HepG2 (cell line): ENCODE data around the gene PRKCB. TPM values are rescaled to one million over a fixed set of nuclear protein-coding genes. Genes with fewer than 3 reads are reported as not detected.

Experiments
- ATAC-seq: fragments of 200-7000 bp; cut with Tn5 transposase; 3 replicates; pipeline ENCODE4 v1.9.1; 2020; ENCODE audit warnings: mild to moderate bottlenecking, moderate library complexity
- BruUV-seq: library from RNA; stranded (reverse); fragments of 400-500 nt; replicated peaks from 2 replicates; lab custom pipeline; 2021; lab: Mats Ljungman, UMichigan
- CTCF ChIA-PET: fragments of 300-600 bp; formaldehyde crosslinking; extraction: SDS; loops from one replicate; lab custom pipeline; 2021; ENCODE audit warnings: low total read pairs, inconsistent platforms, low intra/inter-chr PET ratio; lab: Yijun Ruan, JAX
- POLR2A ChIA-PET: fragments of 350-600 bp; sonication (Branson Sonifier 250); formaldehyde crosslinking; loops from one replicate; lab custom pipeline; 2020; ENCODE audit warnings: antibody characterized with exemption, inconsistent platforms; lab: Yijun Ruan, JAX
- DNase-seq: peaks from one replicate; pipeline ENCODE4 v3.0.0-alpha.2; 2015; ENCODE audit warnings: low spot score
- FAIRE-seq: peaks from 3 replicates; lab custom pipeline; 2011; peaks lifted over from hg19 to GRCh38; lab: Jason Lieb, UNC
- H2AFZ ChIP-seq: one replicate; pipeline ENCODE4 v1.6.1; 2011; ENCODE audit warnings: low read length, inconsistent platforms
- H3K27ac ChIP-seq: fragments of 300-600 bp; 3 replicates; pipeline ENCODE4 v1.8.0; 2011; ENCODE audit warnings: mixed run types, mild to moderate bottlenecking, mixed read lengths, low read length, inconsistent platforms; ENCODE audit not compliant: insufficient read depth; ENCODE audit errors: extremely low read length
- H3K27me3 ChIP-seq, 2 experiments: fragments of 200-600 bp in 1 of 2; 2 replicates in 1 of 2; 3 replicates in 1 of 2; pipeline versions ENCODE4 v1.6.0 to v1.8.0; 2011; ENCODE audit warnings: low read length in 2 of 2, mild to moderate bottlenecking in 2 of 2, moderate library complexity in 2 of 2, inconsistent platforms in 1 of 2; ENCODE audit not compliant: insufficient read depth in 2 of 2, control insufficient read depth in 1 of 2
- H3K36me3 ChIP-seq, 2 experiments: fragments of 200-600 bp in 1 of 2; replicated peaks in 1 of 2; 2 replicates in 1 of 2; 3 replicates in 1 of 2; pipeline versions ENCODE4 v1.5.1 to v1.8.0; 2011; ENCODE audit warnings: low read length in 2 of 2, inconsistent platforms in 1 of 2; ENCODE audit not compliant: insufficient read depth in 2 of 2, control insufficient read depth in 1 of 2
- H3K4me1 ChIP-seq: 2 replicates; pipeline ENCODE4 v1.5.1; 2012; ENCODE audit warnings: low read length, inconsistent platforms; ENCODE audit not compliant: insufficient read depth
- H3K4me2 ChIP-seq: 2 replicates; pipeline ENCODE4 v1.6.0; 2011; ENCODE audit warnings: low read depth, low read length, inconsistent platforms
- H3K4me3 ChIP-seq, 3 experiments: fragments of 200-600 bp in 1 of 3; sonication (generic), shearing (Covaris generic) in 1 of 3; replicated peaks in 1 of 3; 2 replicates each; pipeline ENCODE4 v1.5.1; 2011 to 2016; ENCODE audit warnings: low read length in 3 of 3, inconsistent platforms in 2 of 3, low read depth in 2 of 3, mild to moderate bottlenecking in 2 of 3, control low read depth in 1 of 3, mixed read lengths in 1 of 3; ENCODE audit not compliant: insufficient read depth in 1 of 3
- H3K79me2 ChIP-seq: one replicate; pipeline ENCODE4 v1.6.1; 2011; ENCODE audit warnings: low read length, inconsistent platforms; ENCODE audit not compliant: insufficient read depth
- H3K9ac ChIP-seq: 2 replicates; pipeline ENCODE4 v1.6.0; 2011; ENCODE audit warnings: mild to moderate bottlenecking, low read depth, low read length, inconsistent platforms; ENCODE audit not compliant: insufficient read depth
- H3K9me3 ChIP-seq: 2 replicates; pipeline ENCODE4 v1.5.1; 2012; ENCODE audit warnings: mild to moderate bottlenecking, low read length
- H4K20me1 ChIP-seq: 2 replicates; pipeline ENCODE4 v1.6.0; 2011; ENCODE audit warnings: inconsistent platforms, mild to moderate bottlenecking, low read length, moderate library complexity; ENCODE audit not compliant: insufficient read depth
- ATRX ChIP-seq: sonication (generic); formaldehyde crosslinking; IDR thresholded peaks from 2 replicates; pipeline ENCODE4 v1.4.0; 2020; ENCODE audit warnings: missing genetic modification reagents, borderline replicate concordance
- CAMTA2 ChIP-seq: sonication (generic); formaldehyde crosslinking; IDR thresholded peaks from 2 replicates; pipeline ENCODE4 v1.4.0; 2020; ENCODE audit warnings: mild to moderate bottlenecking, missing genetic modification reagents, borderline replicate concordance
- ETV6 ChIP-seq: sonication (generic); formaldehyde crosslinking; conservative IDR thresholded peaks from 2 replicates; pipeline ENCODE4 v1.4.0; 2020; ENCODE audit warnings: missing genetic modification reagents
- MEIS1 ChIP-seq: sonication (generic); formaldehyde crosslinking; IDR thresholded peaks from 2 replicates; pipeline ENCODE4 v1.9.0; 2021; ENCODE audit warnings: mild to moderate bottlenecking, missing genetic modification reagents, moderate library complexity, borderline replicate concordance
- PPARG ChIP-seq: conservative IDR thresholded peaks from 2 replicates; pipeline ENCODE4 v1.6.1; 2016; ENCODE audit warnings: missing biosample characterization, missing genetic modification reagents
- RARA ChIP-seq: IDR thresholded peaks from 2 replicates; pipeline ENCODE4 v1.6.1; 2016; ENCODE audit warnings: missing genetic modification reagents, missing compliant biosample characterization
- REL ChIP-seq: sonication (generic); formaldehyde crosslinking; conservative IDR thresholded peaks from 2 replicates; pipeline ENCODE4 v1.8.0; 2022; ENCODE audit warnings: mild to moderate bottlenecking, missing genetic modification reagents, moderate library complexity
- RORA ChIP-seq: sonication (generic); formaldehyde crosslinking; IDR thresholded peaks from 2 replicates; pipeline ENCODE4 v1.5.0; 2020; ENCODE audit warnings: mild to moderate bottlenecking, missing genetic modification reagents, moderate library complexity
- TBL1XR1 ChIP-seq: fragments of 150-350 bp; IDR thresholded peaks from 2 replicates; pipeline ENCODE4 v1.6.1; 2014; ENCODE audit warnings: borderline replicate concordance, low read length; ENCODE audit not compliant: partially characterized antibody
- TBP ChIP-seq: sonication (generic); formaldehyde crosslinking; IDR thresholded peaks from 2 replicates; pipeline ENCODE4 v1.5.0; 2020; ENCODE audit warnings: missing genetic modification reagents
- U2AF1 ChIP-seq: fragments of 200-400 bp; formaldehyde crosslinking; optimal IDR thresholded peaks from 2 replicates; pipeline ENCODE3; 2017; ENCODE audit warnings: mild to moderate bottlenecking, low read depth, low read length
- ZFP36 ChIP-seq: fragments of 150-350 bp; IDR thresholded peaks from 2 replicates; pipeline ENCODE4 v1.6.1; 2018; ENCODE audit warnings: borderline replicate concordance, low read length, low read depth; ENCODE audit not compliant: partially characterized antibody
- ZNF10 ChIP-seq: sonication (generic); formaldehyde crosslinking; IDR thresholded peaks from 2 replicates; pipeline ENCODE4 v1.4.0; 2020; ENCODE audit warnings: mild to moderate bottlenecking, low read depth, missing genetic modification reagents, borderline replicate concordance
- ZNF160 ChIP-seq: sonication (generic); formaldehyde crosslinking; IDR thresholded peaks from 2 replicates; pipeline ENCODE4 v1.8.0; 2022; ENCODE audit warnings: mild to moderate bottlenecking, inconsistent platforms, missing genetic modification reagents
- ZNF263 ChIP-seq: sonication (generic); formaldehyde crosslinking; IDR thresholded peaks from 2 replicates; pipeline ENCODE4 v1.4.0; 2020; ENCODE audit warnings: missing genetic modification reagents
- ZNF343 ChIP-seq: sonication (generic); formaldehyde crosslinking; IDR thresholded peaks from 2 replicates; pipeline ENCODE4 v1.4.0; 2020; ENCODE audit warnings: mild to moderate bottlenecking, missing genetic modification reagents
- ZNF777 ChIP-seq: sonication (generic); formaldehyde crosslinking; IDR thresholded peaks from 2 replicates; pipeline ENCODE4 v1.4.0; 2020; ENCODE audit warnings: missing genetic modification reagents
- WGBS: methylation state at CpG from one replicate; pipeline ENCODE4 v1.1.6; 2017; ENCODE audit warnings: low lambda C conversion rate; 5-methylcytosine and 5-hydroxymethylcytosine counted together
- in situ Hi-C: cut with HindIII; loops from 2 replicates; pipeline ENCODE4 v1.10.0; 2017; ENCODE audit warnings: low pct_unique_long_range_greater_than_20kb; ENCODE audit not compliant: extremely low pct_ligation_motif_present
- intact Hi-C: fragments of 100-400 bp; cut with micrococcal nuclease; formaldehyde crosslinking; loops from one replicate; pipeline ENCODE4 v1.10.0; 2022; ENCODE audit not compliant: unreplicated experiment
- polyA plus RNA-seq, 8 experiments: library from polyadenylated mRNA; depleted of rRNA in 3 of 8; stranded (reverse) in 7 of 8; unstranded in 1 of 8; fragments of >200 nt; fragmentation: Illumina TruSeq in 4 of 8; extraction: Trizol in 4 of 8; gene quantifications; 2 replicates each; pipeline versions ENCODE4 v1.2.1 to v1.2.3, GENCODE V29; 2011 to 2016; ENCODE audit warnings: low read depth in 4 of 8, missing spikeins in 1 of 8, mixed read lengths in 1 of 8; ENCODE audit not compliant: insufficient read depth in 1 of 8
- total RNA-seq, 5 experiments: library from RNA; depleted of rRNA; stranded (reverse); fragments of >200 nt; fragmentation: Illumina TruSeq; extraction: Trizol; gene quantifications; 2 replicates each; pipeline ENCODE4 v1.2.3, GENCODE V29; 2016; ENCODE audit warnings: low read depth in 1 of 5
- TF ChIP-seq, protein P1 (sequence below): sonication (generic); formaldehyde crosslinking; IDR thresholded peaks from 2 replicates; pipeline ENCODE4 v1.5.0; 2020; ENCODE audit warnings: missing genetic modification reagents
- TF ChIP-seq, protein P2 (sequence below): sonication (generic); formaldehyde crosslinking; IDR thresholded peaks from 2 replicates; pipeline ENCODE4 v1.4.0; 2020; ENCODE audit warnings: mild to moderate bottlenecking, missing genetic modification reagents
- TF ChIP-seq, protein P3 (sequence below): sonication (generic); formaldehyde crosslinking; IDR thresholded peaks from 2 replicates; pipeline ENCODE4 v1.8.1; 2023; ENCODE audit warnings: mild to moderate bottlenecking, inconsistent platforms, moderate library complexity, missing genetic modification reagents, borderline replicate concordance

PRKCB gene
- total and polyA plus RNA-seq, 2 of the 13 experiments (the other 11 are each of a cell fraction or from before 2014, with no cell fraction given), result 0.01 TPM; not detected in 1

DNA sequence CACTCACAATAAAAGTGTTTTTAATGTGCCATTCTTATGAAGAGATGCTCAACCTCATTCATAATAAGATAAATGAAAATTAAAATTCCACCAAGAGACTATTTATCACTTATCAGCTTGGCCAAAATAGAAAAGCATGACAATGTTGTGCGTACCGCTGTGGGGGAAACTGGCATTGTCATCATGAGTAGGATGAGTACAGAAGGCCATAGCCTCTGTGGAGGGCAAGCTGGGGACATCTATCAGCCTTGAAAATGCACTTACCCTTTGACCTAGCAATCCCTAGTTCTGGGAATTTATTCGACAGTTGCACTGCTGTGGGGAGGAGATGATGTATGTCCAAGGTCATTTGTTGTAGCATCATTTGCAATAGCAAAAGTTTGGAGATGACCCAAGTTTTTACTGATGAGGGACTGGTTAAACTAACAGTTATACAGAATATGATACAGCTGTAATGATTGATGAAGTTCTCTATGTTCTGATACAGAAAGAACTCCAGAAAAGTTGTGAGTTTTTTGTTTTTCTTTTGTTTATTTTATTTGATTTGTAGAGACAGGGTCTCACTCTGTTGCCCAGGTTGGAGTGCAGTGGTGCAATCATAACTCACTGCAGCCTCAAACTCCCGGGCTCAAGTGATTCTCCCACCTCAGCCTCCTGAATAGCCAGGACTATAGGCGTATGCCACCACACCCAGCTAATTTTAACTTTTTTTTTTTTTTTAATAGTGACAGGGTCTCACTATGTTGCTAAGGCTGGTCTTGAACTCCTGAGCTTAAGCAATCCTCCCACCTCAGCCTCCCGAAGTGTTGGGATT lies 13.7 kb upstream of the PRKCB start:
- H3K9ac ChIP-seq, result no peak overlapping the region
- no peak overlapping the region for H3K4me3 ChIP-seq
- ATAC-seq (no peak), FAIRE-seq (no peak), DNase-seq (no peak)
- CTCF ChIA-PET, result no interaction called here
- intact Hi-C loops (no loop called here), in situ Hi-C loops (no loop called here)
- no peaks in the 10 kb centered on the region for H3K4me1 ChIP-seq
- H3K27me3 ChIP-seq, result no peaks in the 10 kb centered on the region; a peak in 1 of 5 replicates
- TF ChIP-seq, protein P1, sequence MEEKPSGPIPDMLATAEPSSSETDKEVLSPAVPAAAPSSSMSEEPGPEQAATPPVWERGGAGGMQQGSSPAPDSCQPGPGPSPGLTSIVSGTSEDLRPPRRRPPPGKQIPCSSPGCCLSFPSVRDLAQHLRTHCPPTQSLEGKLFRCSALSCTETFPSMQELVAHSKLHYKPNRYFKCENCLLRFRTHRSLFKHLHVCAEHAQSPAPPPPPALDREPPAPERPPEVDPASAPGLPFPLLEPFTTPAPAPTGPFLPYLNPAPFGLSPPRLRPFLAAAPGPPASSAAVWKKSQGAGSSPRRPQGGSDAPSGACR (CRISPR knock-in tag), result no peak
- no peak for TF ChIP-seq MEIS1
- no peak for TF ChIP-seq ATRX
- no peak for TF ChIP-seq REL (CRISPR knock-in tag)
- no peak for TF ChIP-seq ZNF263 (CRISPR knock-in tag)
- TF ChIP-seq RARA (CRISPR knock-in tag), result no peak
- TF ChIP-seq, protein P2, sequence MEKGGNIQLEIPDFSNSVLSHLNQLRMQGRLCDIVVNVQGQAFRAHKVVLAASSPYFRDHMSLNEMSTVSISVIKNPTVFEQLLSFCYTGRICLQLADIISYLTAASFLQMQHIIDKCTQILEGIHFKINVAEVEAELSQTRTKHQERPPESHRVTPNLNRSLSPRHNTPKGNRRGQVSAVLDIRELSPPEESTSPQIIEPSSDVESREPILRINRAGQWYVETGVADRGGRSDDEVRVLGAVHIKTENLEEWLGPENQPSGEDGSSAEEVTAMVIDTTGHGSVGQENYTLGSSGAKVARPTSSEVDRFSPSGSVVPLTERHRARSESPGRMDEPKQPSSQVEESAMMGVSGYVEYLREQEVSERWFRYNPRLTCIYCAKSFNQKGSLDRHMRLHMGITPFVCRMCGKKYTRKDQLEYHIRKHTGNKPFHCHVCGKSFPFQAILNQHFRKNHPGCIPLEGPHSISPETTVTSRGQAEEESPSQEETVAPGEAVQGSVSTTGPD (CRISPR knock-in tag), result no peak
- no peak for TF ChIP-seq ETV6 (CRISPR knock-in tag)
- TF ChIP-seq TBP (CRISPR knock-in tag), result no peak
- TF ChIP-seq TBL1XR1, result no peak
- no peak for TF ChIP-seq RORA (CRISPR knock-in tag)
- TF ChIP-seq PPARG (CRISPR knock-in tag), result no peak
- TF ChIP-seq CAMTA2 (CRISPR knock-in tag), result no peak
- TF ChIP-seq, protein P3, sequence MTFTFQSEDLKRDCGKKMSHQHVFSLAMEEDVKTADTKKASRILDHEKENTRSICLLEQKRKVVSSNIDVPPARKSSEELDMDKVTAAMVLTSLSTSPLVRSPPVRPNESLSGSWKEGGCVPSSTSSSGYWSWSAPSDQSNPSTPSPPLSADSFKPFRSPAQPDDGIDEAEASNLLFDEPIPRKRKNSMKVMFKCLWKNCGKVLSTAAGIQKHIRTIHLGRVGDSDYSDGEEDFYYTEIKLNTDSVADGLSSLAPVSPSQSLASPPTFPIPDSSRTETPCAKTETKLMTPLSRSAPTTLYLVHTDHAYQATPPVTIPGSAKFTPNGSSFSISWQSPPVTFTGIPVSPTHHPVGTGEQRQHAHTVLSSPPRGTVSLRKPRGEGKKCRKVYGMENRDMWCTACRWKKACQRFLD, result no peak
- no peak for TF ChIP-seq ZNF10
- no peak for TF ChIP-seq ZNF777 (CRISPR knock-in tag)
- no peak for TF ChIP-seq U2AF1
- TF ChIP-seq ZNF160, result no peak
- TF ChIP-seq ZFP36, result no peak
- TF ChIP-seq ZNF343 (CRISPR knock-in tag), result no peak
- H4K20me1 ChIP-seq, result no peaks in the 10 kb centered on the region
- H3K36me3 ChIP-seq, result no peaks in the 10 kb centered on the region
- H3K9me3 ChIP-seq, result no peaks in the 10 kb centered on the region
- H3K79me2 ChIP-seq, result no peaks in the 10 kb centered on the region
- no peak overlapping the region for H3K27ac ChIP-seq
- H3K4me2 ChIP-seq, result no peak overlapping the region
- 16% methylated on average over 6 of the region's 6 CpGs for WGBS
- BruUV-seq, result no TSS peak
- POLR2A ChIA-PET, result no interaction called here
- no peak overlapping the region for H2AFZ ChIP-seq
